ENCODE data around the gene NOTCH2NLA.
"Not testable (repeated sequence)": the region's sequence is repeated elsewhere in the genome, so short reads cannot be mapped to it uniquely, and the experiment has no call there.

NOTCH2NLA gene

DNA sequence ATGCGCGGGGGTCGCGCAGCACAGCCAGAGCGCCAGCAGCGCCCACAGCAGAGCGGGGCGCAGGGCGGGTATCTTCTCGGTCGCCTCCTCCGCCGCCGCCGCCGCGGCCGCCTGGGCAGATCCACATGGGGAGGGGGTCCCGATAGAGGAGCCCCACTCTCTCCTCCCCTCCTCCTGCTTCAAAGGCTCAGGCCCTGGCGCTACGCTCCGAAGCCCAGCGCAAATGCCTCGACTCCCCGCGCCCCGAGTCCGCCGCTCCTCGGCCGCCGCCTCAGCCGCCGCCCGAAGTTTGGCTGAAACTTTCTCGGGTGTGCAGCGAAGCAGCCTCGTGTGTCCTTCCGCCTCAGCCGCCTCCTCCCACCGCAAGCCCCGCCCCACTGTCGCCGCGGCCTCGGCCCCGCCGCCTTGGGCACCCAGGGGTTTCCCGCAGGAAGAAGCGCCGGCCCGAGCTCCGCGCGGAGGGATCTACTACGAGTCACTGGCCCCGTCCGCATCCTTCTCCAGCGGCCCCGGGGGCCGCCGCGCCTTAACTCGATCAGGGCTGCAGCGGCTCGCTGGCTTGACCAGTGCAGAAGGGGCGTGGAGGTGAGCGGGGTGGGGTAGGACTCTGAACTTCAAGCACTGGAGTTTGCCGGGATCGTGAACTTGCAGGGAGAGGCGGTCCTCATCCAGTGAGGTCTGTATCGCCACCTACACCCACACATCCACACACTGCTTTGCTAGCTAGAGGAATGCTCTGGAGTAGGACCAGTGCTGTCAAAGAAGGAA is at the start of gene NOTCH2NLA:
Gene NOTCH2NLA (minus strand): TSS at position 312 of the 768 bp plus-strand sequence. CDS start 39,684 bp downstream, outside the sequence.
- not testable (repeated sequence) for DNase-seq

DNA sequence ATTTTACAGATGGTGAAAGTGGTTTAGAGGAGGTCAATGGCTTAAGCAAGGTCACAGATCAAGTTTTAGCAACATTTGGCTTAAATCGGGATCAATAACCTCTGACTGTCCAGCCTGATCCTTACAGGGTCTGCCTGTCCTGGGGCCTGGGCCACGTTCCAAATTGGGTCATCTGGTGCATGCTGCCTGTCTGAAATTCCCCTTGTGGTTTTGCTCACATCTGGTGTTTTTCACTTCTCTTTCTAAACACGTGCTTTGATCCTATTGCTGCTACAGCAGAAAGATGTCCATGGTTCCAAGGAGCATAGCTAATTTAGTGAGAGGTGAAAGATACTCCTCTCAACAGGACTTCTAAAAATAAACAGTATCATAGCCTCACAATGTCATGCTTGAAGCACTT is 49.5 kb upstream of the NOTCH2NLA start:
- DNase-seq, result not testable (repeated sequence)

DNA sequence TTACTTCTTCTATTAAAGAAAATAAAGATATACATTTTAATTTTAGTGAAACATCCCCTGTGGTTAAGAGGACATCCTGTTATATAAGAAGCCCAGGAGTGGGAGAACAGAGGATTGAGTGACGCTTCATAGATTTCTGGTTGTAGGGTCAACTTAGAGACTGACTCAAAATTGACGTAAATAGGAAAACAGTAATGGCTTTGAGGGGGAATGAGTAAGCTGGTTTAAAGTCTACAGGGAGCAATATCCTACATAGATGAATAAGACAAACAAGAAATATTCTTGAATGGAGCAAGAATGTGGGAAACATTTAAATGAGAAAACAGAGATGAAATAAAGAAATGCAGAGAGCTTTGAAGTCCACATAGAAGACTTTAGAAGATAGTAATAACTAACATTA is 48.3 kb upstream of the NOTCH2NLA start:
- DNase-seq, result not testable (repeated sequence)

DNA sequence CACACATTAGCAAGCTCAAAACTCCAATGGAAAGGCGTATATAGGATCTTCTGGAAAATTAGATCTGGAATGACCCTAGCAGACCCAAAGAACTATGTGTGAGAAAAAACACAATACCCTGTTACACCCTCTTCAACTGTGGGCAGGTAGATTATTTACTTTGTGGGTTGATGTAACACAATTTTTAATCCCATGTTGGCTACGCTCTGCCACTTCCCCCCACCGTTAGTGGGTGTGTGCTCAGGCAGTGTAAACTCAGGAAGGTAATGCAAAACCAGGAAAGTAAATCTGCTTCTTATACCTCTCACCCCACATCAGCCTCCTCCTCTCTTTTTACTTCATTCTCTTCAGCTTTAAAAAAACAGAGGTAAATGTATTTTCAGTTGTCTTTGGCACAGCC is 45.3 kb upstream of the NOTCH2NLA start:
- DNase-seq, result not testable (repeated sequence)

DNA sequence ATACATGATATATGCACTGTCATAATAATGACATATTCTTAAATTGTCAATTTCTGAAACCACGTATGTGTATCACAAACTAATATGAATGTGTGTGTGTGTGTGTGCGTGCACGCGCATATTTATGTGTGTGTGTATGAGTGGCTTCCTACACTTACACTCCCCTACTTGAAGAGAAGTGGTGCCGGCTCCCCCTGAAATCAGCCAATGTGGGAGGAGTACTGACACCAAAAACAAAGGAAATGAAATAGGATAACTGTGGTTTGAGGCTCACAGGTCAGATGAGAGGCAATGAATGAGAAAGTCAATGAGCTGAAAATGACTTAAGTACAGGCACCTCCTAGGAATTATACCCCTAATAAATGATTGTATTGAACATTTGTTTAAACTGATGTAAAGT is 44.4 kb upstream of the NOTCH2NLA start:
- DNase-seq, result not testable (repeated sequence)

DNA sequence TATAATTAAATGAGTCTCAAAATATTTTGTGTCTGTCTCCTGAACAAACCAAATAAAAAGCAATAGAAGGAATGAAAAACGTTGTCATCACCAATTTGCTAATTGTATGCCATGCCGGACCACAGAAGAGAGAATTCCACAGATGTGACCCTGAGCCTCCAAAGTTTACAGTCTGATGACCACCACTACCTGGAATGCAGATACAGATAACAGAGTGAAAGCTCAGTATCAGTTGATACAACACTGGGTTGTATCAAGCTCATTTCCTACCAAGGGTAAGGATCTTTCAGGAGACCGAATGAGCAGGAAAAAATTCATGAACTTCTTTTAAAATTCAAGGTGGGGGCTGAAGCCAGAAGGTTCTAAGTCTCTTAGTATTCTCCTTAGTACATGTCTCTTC is 43.9 kb upstream of the NOTCH2NLA start:
- not testable (repeated sequence) for DNase-seq

DNA sequence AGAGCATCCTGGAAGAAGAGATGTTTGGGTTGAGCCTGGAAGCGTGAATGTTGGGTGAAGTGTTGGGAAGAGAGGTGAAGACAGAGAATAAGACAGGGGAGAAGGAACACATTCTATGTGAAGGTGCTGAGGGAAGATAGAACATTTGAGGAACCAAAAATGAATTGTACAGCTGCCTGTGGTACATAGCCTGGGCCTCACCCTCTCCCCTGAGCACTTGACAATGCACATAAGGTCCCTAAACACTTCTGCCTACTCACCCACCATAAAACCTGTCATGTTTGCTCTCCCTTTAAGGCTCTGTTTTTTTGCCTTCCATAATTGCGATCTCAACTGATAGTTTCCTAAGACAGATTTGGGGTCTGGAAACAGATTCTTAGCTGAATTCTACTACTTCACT is 43.2 kb upstream of the NOTCH2NLA start:
- DNase-seq, result not testable (repeated sequence)

DNA sequence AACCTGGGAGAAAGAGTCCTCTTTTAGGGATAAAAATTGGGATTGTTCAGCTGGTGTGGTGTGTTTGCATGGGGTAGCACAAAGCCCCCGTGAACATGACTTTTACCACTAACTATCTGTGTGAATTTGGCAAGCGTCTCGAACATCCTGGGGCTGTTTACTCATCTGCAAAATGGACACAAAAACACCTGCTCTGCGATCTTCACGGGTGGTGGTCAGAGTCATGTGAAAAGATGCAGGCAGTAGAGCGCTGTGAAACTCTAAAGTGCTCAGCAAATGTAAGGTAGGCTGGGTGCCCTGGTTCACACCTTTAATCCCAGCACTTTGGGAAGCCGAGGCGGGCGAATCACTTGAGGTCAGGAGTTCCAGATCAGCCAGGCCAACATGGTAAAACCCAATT is 41.3 kb upstream of the NOTCH2NLA start:
- not testable (repeated sequence) for DNase-seq

DNA sequence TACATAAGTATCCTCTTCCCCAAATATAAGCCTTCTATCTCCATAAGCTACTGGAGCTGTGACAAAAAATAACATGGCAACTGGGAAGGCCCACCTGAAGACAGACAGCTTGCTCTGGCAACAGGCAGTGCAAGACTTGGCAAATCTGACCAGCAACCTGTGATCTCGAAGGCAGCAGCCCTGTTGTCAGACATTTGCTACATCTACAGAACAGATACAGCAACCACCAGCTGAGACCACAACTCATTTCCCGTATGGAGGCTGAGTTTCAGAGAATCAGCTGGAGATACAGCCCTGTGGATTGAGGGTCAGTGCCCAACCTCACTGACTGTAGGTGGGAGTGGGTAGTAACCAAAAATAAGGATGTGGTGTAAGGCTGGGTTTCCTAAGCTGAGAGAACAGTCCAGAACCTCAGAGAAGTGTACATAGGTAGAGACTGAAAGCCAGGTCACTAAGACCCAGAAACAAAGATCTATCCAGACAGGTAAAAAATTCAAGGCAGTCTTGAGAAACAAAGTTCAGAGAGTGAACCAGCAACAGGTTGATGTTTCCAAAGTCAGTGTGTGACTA is 37.4 kb upstream of the NOTCH2NLA start:
- DNase-seq, result not testable (repeated sequence)

DNA sequence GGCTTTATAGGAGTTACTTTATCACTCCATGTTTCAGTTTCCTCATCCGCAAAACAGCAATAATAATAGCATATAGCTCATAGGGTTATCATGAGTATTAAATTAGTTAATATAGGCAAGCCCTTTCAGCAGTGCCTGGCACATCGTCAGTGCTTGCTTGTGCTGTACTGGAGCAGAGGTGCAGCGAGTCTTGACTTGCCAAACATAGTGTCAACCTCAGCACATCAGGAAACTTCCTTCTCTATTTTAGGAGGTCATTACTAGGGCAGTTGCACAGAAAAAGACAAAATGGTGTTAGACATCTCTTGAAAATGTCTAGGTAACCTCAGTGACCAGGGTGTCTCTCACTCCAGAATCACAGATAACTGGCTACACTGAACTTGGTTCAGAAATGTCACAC is 35.9 kb upstream of the NOTCH2NLA start:
- not testable (repeated sequence) for DNase-seq

DNA sequence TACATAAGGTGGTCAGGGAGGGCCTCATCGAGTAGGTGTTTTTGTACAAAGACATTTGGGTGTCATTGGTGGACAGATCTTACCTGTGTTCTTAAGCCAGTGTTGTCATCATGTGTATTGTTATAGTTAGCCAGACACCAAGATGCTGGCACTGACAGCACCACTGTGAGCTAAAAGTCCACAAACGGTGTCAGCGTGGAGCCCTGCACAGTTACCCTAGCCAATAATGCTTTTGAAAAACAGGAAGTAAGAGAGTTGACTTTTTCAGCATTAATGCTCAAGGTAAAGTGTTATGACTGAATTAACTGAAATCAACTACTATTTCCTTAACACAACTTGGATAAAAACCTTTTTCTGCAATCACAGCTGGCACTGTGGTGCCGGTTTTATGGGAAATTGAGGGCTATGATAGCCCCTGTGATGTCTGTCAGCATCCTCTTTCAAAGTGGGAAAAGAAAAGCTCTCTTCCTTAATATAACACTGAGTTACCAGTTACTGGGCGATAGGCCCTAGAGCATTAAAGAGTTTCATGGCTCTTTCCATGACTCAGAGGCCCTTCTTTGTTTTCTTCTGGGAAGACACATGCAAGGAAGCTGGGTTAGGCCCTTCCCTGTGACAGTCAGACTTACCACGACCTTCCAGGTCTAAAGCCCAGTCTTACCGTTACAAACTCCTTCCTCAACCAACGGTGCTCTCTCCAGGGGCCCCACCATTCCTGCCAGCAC is 31.3 kb upstream of the NOTCH2NLA start:
- not testable (repeated sequence) for DNase-seq

DNA sequence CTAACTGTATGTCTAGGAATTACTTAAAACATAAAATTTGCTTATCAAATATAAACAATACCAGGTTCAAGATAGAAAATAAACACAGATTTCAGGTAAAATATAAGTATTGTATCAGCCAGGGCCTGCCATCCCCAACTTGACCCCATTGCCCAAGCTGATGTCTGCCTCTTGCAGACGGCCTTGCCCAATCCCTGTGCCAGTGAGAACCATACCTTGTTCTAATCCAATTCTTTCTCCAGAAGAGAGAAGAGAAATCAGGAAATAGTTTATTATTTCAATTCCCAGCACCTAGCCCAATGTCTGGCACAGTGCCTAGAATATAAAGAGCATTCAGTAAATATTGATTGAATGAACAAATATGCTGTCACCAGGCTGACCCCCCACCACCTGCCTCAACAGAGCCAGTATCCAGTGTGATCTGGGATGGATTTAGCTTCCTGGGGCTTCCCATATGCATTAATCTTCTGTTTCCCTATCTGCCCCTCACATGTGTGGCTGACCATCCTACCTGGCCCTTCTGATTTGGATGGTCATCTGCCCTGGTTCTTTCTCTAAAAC is 29.3 kb upstream of the NOTCH2NLA start:
- not testable (repeated sequence) for DNase-seq

DNA sequence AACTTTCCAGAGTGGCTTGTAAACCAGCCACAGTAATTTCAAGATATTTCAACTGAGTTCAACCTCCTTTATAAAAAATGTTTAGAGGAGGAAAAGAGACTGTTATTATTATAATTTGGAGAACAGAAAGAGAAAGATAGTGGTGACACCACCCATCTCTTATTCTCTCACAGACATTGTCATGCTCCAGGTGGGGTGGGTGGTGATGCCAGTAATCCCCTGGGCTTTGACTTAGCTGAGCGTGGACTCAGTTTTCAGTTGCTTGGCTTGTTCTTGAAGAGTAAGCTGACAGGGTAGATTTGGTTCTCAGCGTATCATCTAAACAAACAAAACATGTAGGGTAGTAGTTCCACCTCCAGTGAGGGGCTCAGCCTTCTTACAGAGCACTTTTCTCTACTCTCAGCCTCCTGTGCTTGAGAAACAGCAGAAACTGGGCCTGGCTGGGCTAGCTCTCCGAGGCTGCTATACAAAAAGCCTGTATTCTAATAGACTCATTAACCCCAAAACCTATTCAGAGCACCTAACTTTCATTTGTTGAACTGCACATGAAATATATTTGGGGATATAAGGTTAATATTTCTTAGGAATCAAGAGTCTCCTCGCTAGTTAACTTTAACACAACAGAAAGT is 25.9 kb upstream of the NOTCH2NLA start:
- DNase-seq, result not testable (repeated sequence)

DNA sequence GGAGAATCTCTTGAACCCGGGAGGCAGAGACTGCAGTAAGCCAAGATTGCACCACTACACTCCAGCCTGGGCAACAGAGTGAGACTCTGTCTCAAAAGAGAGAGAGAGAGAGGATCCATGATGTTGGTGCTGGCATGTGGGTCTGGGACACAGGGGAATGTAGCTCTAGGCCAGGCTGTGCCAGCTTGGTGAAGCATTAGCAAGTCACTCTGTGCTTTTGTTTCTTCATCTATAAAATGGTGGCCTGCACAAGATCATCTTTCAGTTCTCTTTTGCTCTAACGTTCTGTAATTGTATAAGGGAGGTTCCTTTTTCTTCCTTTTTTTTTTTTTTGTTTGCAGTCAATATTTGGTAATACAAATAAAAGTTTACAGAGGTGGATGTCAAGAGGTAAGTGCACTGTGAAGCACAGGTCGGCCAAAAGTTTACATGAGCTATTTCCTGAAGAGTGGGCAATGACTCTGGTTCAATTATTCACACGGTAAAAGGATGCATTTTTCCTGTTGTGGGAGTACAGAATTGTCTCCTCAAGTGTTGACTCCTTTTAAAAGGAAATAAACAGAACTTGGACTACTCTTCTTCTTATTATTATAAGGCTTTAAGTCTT is 24.5 kb upstream of the NOTCH2NLA start:
- DNase-seq, result not testable (repeated sequence)

DNA sequence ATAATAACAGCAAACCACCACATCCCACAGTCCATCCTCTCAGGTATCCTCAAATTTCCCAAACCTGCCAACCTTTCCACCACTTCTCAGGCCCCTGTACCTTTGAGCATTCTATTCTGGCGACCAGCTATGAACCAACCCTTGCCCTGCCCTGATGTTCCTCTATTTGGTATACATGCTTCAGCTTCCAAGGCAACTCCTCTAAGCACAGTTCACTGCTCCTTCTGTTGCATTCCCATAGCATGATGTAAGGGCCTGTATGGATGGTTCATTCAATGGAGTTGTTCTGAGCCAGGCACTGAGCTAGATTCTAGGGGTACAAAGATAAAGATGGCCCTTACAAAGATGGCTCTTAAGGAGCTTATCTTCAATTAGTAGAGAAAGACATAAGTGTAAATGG is 22.7 kb upstream of the NOTCH2NLA start:
- not testable (repeated sequence) for DNase-seq

DNA sequence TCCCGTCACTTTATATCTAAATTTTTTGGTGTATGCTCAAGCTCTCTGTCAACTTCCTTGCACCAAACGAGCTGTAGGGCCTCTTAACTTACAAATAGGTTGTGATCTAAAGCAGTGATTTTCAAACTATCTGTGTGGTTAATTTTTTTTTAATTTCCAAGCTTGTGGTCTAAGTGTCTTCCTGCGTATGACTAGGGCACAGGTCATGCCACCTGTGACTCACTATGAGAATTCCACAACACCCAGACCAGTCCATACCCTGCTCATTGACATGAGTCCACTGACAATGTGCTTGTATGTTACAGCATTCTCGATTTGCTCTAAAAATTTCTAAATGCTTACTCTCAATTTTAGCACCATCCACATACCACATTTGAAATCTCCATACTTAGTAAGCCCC is 19.8 kb upstream of the NOTCH2NLA start:
- DNase-seq, result not testable (repeated sequence)

DNA sequence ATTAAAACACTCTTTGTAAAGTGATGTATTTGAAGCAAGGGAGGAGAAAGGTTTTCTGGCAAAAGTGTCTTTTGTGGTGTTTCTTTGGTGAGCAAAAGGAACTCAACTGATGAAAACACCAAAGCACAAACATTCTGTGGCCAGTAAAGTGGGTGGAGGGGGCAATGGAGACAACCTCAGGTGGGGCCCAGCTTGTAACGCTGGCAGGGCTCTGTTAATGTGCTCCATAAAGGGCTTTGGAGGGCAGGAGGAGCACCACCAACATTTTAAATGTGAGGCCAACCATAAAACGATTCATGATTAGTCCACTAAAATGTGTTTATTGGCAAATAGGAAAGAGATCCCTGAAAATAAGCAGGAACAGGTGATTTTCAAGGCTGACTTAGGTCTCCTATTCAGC is 7.8 kb upstream of the NOTCH2NLA start:
- not testable (repeated sequence) for DNase-seq

DNA sequence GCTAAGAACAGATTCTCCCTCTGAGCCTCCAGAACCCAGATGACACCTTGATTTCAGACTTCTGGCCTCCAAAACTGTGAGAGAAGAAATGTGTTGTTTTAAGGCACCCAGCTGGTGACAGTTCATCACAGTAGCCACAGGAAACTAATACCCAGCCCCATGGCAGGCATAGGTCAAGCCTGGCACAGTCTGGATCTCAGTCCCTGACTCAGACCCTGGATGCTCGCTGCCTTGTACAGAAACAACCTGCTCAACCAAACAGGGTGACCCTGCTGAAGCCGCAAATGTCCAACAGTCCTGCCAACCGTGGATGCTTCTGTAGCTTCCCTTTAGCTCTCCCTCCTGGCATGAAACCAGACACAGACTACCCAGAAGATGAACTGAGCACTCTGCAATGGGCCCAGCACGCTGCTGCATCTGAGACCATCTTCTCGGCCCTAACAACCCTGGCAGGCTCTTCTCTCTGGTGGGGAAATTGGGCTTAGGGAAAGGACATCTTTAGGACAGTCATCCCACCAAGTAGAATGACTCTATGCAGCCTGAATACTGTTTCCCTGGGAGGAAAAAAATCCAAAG is 7.3 kb upstream of the NOTCH2NLA start:
- DNase-seq, result not testable (repeated sequence)

DNA sequence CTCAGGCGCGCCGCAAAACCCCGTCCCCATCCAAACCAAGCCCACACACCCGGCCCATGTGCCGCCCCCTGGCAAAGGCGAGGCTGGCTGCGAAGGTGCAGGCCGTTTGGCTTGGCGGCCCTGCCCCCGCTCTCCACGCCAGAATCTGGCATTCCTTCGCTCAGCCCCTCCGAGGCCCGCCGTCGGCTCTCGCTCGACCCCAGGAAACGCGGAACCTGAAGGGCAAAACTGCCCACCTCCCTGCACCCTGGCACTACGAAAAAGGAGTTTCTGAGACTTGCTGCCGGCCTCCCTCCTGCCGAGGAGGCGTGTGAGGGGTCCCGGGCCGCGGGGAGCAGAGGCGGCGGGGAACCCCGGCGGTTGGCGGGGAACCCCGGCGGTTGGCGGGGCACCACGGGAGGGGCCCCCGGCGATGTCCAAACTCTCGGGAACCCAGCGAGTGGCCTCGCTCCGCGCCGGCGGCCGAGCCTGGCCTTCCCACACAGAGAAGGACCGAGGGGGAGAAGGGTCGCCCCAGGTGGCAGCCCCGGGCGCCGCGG is 608 bp downstream of the NOTCH2NLA start:
- DNase-seq, result not testable (repeated sequence)

DNA sequence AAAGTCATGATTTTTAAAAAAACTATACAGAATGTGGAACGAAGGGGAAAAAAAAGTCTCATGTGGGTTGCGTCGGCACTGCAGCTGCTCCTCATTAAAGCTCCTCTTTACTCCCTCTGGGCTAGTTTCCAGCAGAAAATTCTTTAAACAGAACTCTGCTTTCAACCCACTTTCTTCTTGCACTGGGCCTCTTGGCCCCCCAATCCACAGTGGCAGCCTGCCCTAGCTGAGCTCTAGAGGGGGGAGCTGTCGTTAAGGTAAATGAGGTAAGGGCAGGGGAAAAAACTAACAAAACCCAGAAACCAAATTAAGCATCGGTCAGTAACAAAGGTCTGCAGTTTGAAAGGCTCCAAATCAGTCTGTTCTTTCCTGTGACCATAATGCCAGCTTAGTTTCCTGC is 54.3 kb downstream of the NOTCH2NLA start:
- DNase-seq, result not testable (repeated sequence)

DNA sequence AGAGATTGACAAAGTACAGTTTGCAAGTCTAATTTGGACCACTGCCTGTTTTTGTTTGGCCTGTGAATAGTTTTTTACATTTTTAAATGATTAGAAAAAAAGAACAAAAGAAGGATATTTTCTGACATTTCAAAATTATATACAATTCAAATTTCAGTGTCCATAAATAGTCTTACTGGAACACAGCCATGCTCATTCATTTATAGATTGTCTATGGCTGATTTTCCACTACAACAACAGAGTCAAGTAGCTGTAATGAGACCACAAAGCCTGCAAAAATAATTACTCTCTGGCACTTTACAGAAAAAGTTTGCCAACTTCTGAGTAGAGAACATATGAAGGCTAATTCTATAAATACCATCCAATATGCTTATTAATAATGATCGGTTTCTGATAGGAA is 61.1 kb downstream of the NOTCH2NLA start:
- not testable (repeated sequence) for DNase-seq

DNA sequence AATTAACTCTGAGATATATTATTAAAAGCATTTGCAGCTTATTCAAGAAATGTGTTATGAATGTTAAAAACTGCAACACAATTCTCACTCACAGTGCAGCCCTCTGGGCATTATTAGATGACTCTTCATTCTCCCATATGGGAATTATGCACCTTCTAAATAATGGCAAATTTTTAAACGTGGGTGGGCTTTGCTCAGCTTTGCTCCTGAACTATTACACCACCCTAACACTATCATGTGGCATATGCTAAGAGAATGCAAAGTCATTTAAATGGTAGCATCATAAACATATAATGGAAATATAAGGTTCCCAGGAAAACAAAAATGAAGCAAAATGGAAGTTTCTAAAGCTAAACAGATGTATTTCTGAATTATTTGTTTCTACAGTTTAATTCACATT is 61.5 kb downstream of the NOTCH2NLA start:
- not testable (repeated sequence) for DNase-seq

Data from bone marrow (tissue), 2 donors.